GM23248 (cell line): ENCODE data around the gene GALNS. TPM values are rescaled to one million over a fixed set of nuclear protein-coding genes. Genes with fewer than 3 reads are reported as not detected.
"Not testable (repeated sequence)": the region's sequence is repeated elsewhere in the genome, so short reads cannot be mapped to it uniquely, and the experiment has no call there.

ENCODE experiments used
- DNase-seq: peaks from one replicate; pipeline ENCODE4 v3.0.0-alpha.2; 2015
- H2AFZ ChIP-seq: fragments of 200-600 bp; sonication (generic); 2 replicates; pipeline ENCODE4 v1.6.1; 2016; ENCODE audit warnings: antibody characterized with exemption
- H3F3A ChIP-seq: fragments of 200-600 bp; sonication (generic); 2 replicates; pipeline ENCODE4 v1.6.1; 2016; ENCODE audit warnings: mild to moderate bottlenecking, antibody characterized with exemption, mixed run types; ENCODE audit not compliant: insufficient read depth
- H3K27ac ChIP-seq: fragments of 200-600 bp; sonication (generic); 2 replicates; pipeline ENCODE4 v1.5.1; 2016; ENCODE audit warnings: mild to moderate bottlenecking
- H3K27me3 ChIP-seq: fragments of 200-600 bp; sonication (generic); replicated peaks from 2 replicates; pipeline ENCODE4 v1.6.1; 2016; ENCODE audit warnings: mild to moderate bottlenecking; ENCODE audit not compliant: insufficient read depth
- H3K36me3 ChIP-seq: fragments of 200-600 bp; sonication (generic); 2 replicates; pipeline ENCODE4 v1.6.1; 2016; ENCODE audit warnings: low read depth, mild to moderate bottlenecking
- H3K4me1 ChIP-seq: fragments of 200-600 bp; sonication (generic); 2 replicates; pipeline ENCODE4 v1.6.1; 2016; ENCODE audit warnings: mild to moderate bottlenecking; ENCODE audit not compliant: insufficient read depth
- H3K4me2 ChIP-seq: fragments of 200-600 bp; sonication (generic); one replicate; pipeline ENCODE4 v1.6.1; 2016; ENCODE audit warnings: mild to moderate bottlenecking; ENCODE audit not compliant: unreplicated experiment
- H3K4me3 ChIP-seq: fragments of 200-600 bp; sonication (generic); 2 replicates; pipeline ENCODE4 v1.5.1; 2016; ENCODE audit warnings: mild to moderate bottlenecking
- H3K79me2 ChIP-seq: fragments of 200-600 bp; sonication (generic); 2 replicates; pipeline ENCODE4 v1.6.1; 2016; ENCODE audit warnings: mild to moderate bottlenecking; ENCODE audit not compliant: insufficient read depth
- H3K9ac ChIP-seq: fragments of 200-600 bp; sonication (generic); 2 replicates; pipeline ENCODE4 v1.6.1; 2016; ENCODE audit warnings: mild to moderate bottlenecking
- H3K9me2 ChIP-seq: fragments of 200-600 bp; sonication (generic); 2 replicates; pipeline ENCODE4 v1.6.1; 2016; ENCODE audit warnings: mixed run types, mild to moderate bottlenecking, moderate library complexity; ENCODE audit not compliant: insufficient read depth
- H3K9me3 ChIP-seq: fragments of 200-600 bp; sonication (generic); one replicate; pipeline ENCODE4 v1.6.1; 2017; ENCODE audit warnings: low read depth
- H4K20me1 ChIP-seq: fragments of 200-600 bp; sonication (generic); 2 replicates; pipeline ENCODE4 v1.6.0; 2016; ENCODE audit not compliant: insufficient read depth
- EZH2 ChIP-seq: fragments of 200-600 bp; sonication (generic); IDR thresholded peaks from 2 replicates; pipeline ENCODE4 v1.6.1; 2018; ENCODE audit warnings: antibody characterized with exemption, mild to moderate bottlenecking; ENCODE audit not compliant: insufficient read depth, poor library complexity, severe bottlenecking
- EZH2phosphoT487 ChIP-seq: fragments of 200-600 bp; sonication (generic); IDR thresholded peaks from 2 replicates; pipeline ENCODE4 v1.6.1; 2018; ENCODE audit warnings: antibody characterized with exemption, moderate library complexity, mild to moderate bottlenecking, low read depth; ENCODE audit not compliant: insufficient read depth
- WGBS, 2 experiments: methylation state at CpG; one replicate each; pipeline ENCODE4 v1.1.6; 2015 to 2017; ENCODE audit warnings: low lambda C conversion rate in 2 of 2, low coverage in 1 of 2; ENCODE audit errors: missing lambda C conversion rate in 2 of 2; 5-methylcytosine and 5-hydroxymethylcytosine counted together
- in situ Hi-C: fragments of 300-500 bp; cut with MboI; formaldehyde crosslinking; loops from 2 replicates; pipeline ENCODE4 v1.15.0; 2020
- polyA plus RNA-seq: library from polyadenylated mRNA; unstranded; fragments of >200 nt; fragmentation: Nextera tagmentation; extraction: Ambion mirVana; gene quantifications from 2 replicates; pipeline ENCODE4 v1.2.1, GENCODE V29; 2016
- total RNA-seq: library from RNA; depleted of rRNA; stranded (reverse); fragments of >200 nt; shearing (Covaris generic); gene quantifications from 2 replicates; pipeline ENCODE4 v1.2.3, GENCODE V29; 2014

The GALNS gene
- total and polyA plus RNA-seq, 2 experiments from 2014 or later = 24.0 to 39.0 TPM

GRCh38 chr16:88894681-88895300, 38.0 kb upstream of the GALNS start:
- Histone ChIP-seq H3K79me2 (no peaks in the 10 kb centered on the region), H3K27ac (no peak overlapping the region), H3K9ac (no peak overlapping the region), H4K20me1 (no peaks in the 10 kb centered on the region), H3K9me2 (no peaks in the 10 kb centered on the region), H3K36me3 (no peaks in the 10 kb centered on the region), H3K4me2 (no peak overlapping the region), H3K9me3 (no peaks in the 10 kb centered on the region), H3K27me3 (no peaks in the 10 kb centered on the region), H3K4me3 (no peak overlapping the region), H3F3A (no peaks in the 10 kb centered on the region), H2AFZ (no peak overlapping the region), H3K4me1 (no peaks in the 10 kb centered on the region)
- TF ChIP-seq EZH2 (no peak), EZH2phosphoT487 (no peak)
- DNase-seq = no peak
- WGBS, 2 experiments = 77 to 80% methylated on average over 21 of the region's 21 CpGs
- in situ Hi-C loops = no loop called here

GRCh38 chr16:88894266-88894665, 37.5 kb upstream of the GALNS start:
- H3K9me3 ChIP-seq, H3F3A ChIP-seq, H4K20me1 ChIP-seq, H3K36me3 ChIP-seq, H3K4me2 ChIP-seq, H3K9me2 ChIP-seq, DNase-seq, in situ Hi-C loops, H3K27me3 ChIP-seq, H3K4me1 ChIP-seq, H3K4me3 ChIP-seq, H2AFZ ChIP-seq, H3K27ac ChIP-seq, H3K9ac ChIP-seq, H3K79me2 ChIP-seq: not testable (repeated sequence)
- WGBS, 2 experiments = 79 to 89% methylated on average over 3 to 6 of the region's 6 CpGs

GRCh38 chr16:88893127-88893968, 36.6 kb upstream of the GALNS start:
- no peak for TF ChIP-seq EZH2
- TF ChIP-seq EZH2phosphoT487 = no peak
- Histone ChIP-seq H3K9ac (no peak overlapping the region), H3K27me3 (no peaks in the 10 kb centered on the region), H3K9me2 (no peaks in the 10 kb centered on the region), H3K9me3 (no peaks in the 10 kb centered on the region), H3K79me2 (no peaks in the 10 kb centered on the region), H3F3A (no peaks in the 10 kb centered on the region), H2AFZ (no peak overlapping the region), H3K4me2 (no peak overlapping the region), H3K4me3 (no peak overlapping the region), H3K27ac (no peak overlapping the region), H3K36me3 (no peaks in the 10 kb centered on the region), H4K20me1 (no peaks in the 10 kb centered on the region), H3K4me1 (no peaks in the 10 kb centered on the region)
- in situ Hi-C loops = no loop called here
- no peak for DNase-seq
- 81% methylated on average over 18 to 19 of the region's 19 CpGs for WGBS, 2 experiments

- H3K4me2 ChIP-seq = no peak overlapping the region
- no peak overlapping the region for H3K9ac ChIP-seq
- no peaks in the 10 kb centered on the region for H3K36me3 ChIP-seq
- no peaks in the 10 kb centered on the region for H3K27me3 ChIP-seq
- no peak overlapping the region for H3K27ac ChIP-seq
- H3K9me3 ChIP-seq = no peaks in the 10 kb centered on the region
- H2AFZ ChIP-seq = no peak overlapping the region
- no peaks in the 10 kb centered on the region for H3F3A ChIP-seq
- DNase-seq = no peak
- H3K79me2 ChIP-seq = no peaks in the 10 kb centered on the region
- no peaks in the 10 kb centered on the region for H3K4me1 ChIP-seq
- no peak overlapping the region for H3K4me3 ChIP-seq
- 86 to 88% methylated on average over 20 of the region's 20 CpGs for whole genome bisulfite sequencing, 2 experiments
- in situ Hi-C loops = no loop called here
- TF ChIP-seq EZH2 = no peak
- TF ChIP-seq EZH2phosphoT487 = no peak
- H3K9me2 ChIP-seq = no peaks in the 10 kb centered on the region
- no peaks in the 10 kb centered on the region for H4K20me1 ChIP-seq
Measured at GRCh38 chr16:88892065-88892464, 35.3 kb upstream of the GALNS start.
